IMR-90 (cell line): ENCODE results near the gene ATF4. TPM values are rescaled to one million over a fixed set of nuclear protein-coding genes. Genes with fewer than 3 reads are reported as not detected.

Source experiments
- ATAC-seq: fragments of 200-7000 bp; cut with Tn5 transposase; 2 replicates; pipeline ENCODE4 v1.9.1; 2020; ENCODE audit warnings: low read depth, mild to moderate bottlenecking, moderate library complexity
- BruUV-seq: library from RNA; stranded (reverse); fragments of 400-500 nt; replicated peaks from 2 replicates; lab custom pipeline; 2021; lab: Mats Ljungman, UMichigan
- CTCF ChIA-PET: fragments of 300-600 bp; formaldehyde crosslinking; extraction: SDS; loops from one replicate; lab custom pipeline; 2021; ENCODE audit warnings: antibody characterized with exemption; lab: Yijun Ruan, JAX
- POLR2A ChIA-PET: fragments of 300-600 bp; sonication (Branson Sonifier 250); formaldehyde crosslinking; loops from one replicate; lab custom pipeline; 2022; ENCODE audit warnings: antibody characterized with exemption; ENCODE audit not compliant: unreplicated experiment; lab: Charles Lee
- DNase-seq: peaks from one replicate; pipeline ENCODE4 v3.0.0; 2013
- H2AFZ ChIP-seq: replicated peaks from 2 replicates; pipeline ENCODE3; 2013; ENCODE audit warnings: low read length, mild to moderate bottlenecking; ENCODE audit not compliant: poor library complexity
- H2AK5ac ChIP-seq: 2 replicates; pipeline ENCODE4 v1.6.1; 2013; ENCODE audit warnings: low read depth, low read length, inconsistent platforms
- H2AK9ac ChIP-seq: replicated peaks from 2 replicates; pipeline ENCODE3; 2013; ENCODE audit warnings: mild to moderate bottlenecking, low read depth, low read length, moderate library complexity; ENCODE audit not compliant: poor library complexity
- H2BK120ac ChIP-seq: 2 replicates; pipeline ENCODE4 v1.6.1; 2013; ENCODE audit warnings: low read depth, low read length, inconsistent platforms
- H2BK15ac ChIP-seq: 3 replicates; pipeline ENCODE4 v1.6.1; 2013; ENCODE audit warnings: low read depth, low read length, inconsistent platforms
- H2BK20ac ChIP-seq: 2 replicates; pipeline ENCODE4 v1.6.1; 2013; ENCODE audit warnings: low read depth, mild to moderate bottlenecking, inconsistent platforms, low read length, moderate library complexity
- H2BK5ac ChIP-seq: 2 replicates; pipeline ENCODE4 v1.6.1; 2013; ENCODE audit warnings: mild to moderate bottlenecking, low read depth, low read length, inconsistent platforms; ENCODE audit not compliant: poor library complexity, severe bottlenecking
- H3K14ac ChIP-seq: replicated peaks from 2 replicates; pipeline ENCODE4 v1.6.1; 2013; ENCODE audit warnings: low read depth, low read length, inconsistent platforms
- H3K18ac ChIP-seq: 2 replicates; pipeline ENCODE4 v1.6.1; 2013; ENCODE audit warnings: low read depth, low read length, control low read depth
- H3K23ac ChIP-seq: 2 replicates; pipeline ENCODE4 v1.6.1; 2013; ENCODE audit warnings: low read depth, low read length, inconsistent platforms
- H3K27ac ChIP-seq: 2 replicates; pipeline ENCODE4 v1.5.1; 2013; ENCODE audit warnings: mild to moderate bottlenecking, control low read depth, low read length; ENCODE audit not compliant: insufficient read depth
- H3K27me3 ChIP-seq: 2 replicates; pipeline ENCODE4 v1.6.1; 2013; ENCODE audit warnings: low read length; ENCODE audit not compliant: control insufficient read depth, insufficient read depth
- H3K36me3 ChIP-seq: 2 replicates; pipeline ENCODE4 v1.6.1; 2013; ENCODE audit warnings: low read length, mixed read lengths; ENCODE audit not compliant: control insufficient read depth, insufficient read depth
- H3K4ac ChIP-seq: 2 replicates; pipeline ENCODE4 v1.6.1; 2013; ENCODE audit warnings: low read depth, low read length, inconsistent platforms
- H3K4me1 ChIP-seq: 2 replicates; pipeline ENCODE4 v1.6.1; 2013; ENCODE audit warnings: low read length, mixed read lengths; ENCODE audit not compliant: control insufficient read depth, insufficient read depth
- H3K4me2 ChIP-seq: 2 replicates; pipeline ENCODE4 v1.6.1; 2013; ENCODE audit warnings: low read depth, mild to moderate bottlenecking, control low read depth, low read length, moderate library complexity
- H3K4me3 ChIP-seq: 2 replicates; pipeline ENCODE4 v1.5.1; 2013; ENCODE audit warnings: low read depth, mild to moderate bottlenecking, control low read depth, low read length, moderate library complexity; ENCODE audit not compliant: insufficient read depth
- H3K56ac ChIP-seq: 2 replicates; pipeline ENCODE4 v1.6.1; 2013; ENCODE audit warnings: low read length, inconsistent platforms; ENCODE audit not compliant: insufficient read depth; ENCODE audit errors: extremely low read depth
- H3K79me1 ChIP-seq, 2 experiments: 2 replicates each; pipeline ENCODE4 v1.6.1; 2013; ENCODE audit warnings: low read length in 2 of 2, inconsistent platforms in 1 of 2, low read depth in 1 of 2
- H3K9ac ChIP-seq: 2 replicates; pipeline ENCODE4 v1.6.1; 2013; ENCODE audit warnings: low read depth, low read length, control low read depth
- H3K9me1 ChIP-seq: 2 replicates; pipeline ENCODE4 v1.6.1; 2013; ENCODE audit warnings: low read length, inconsistent platforms; ENCODE audit not compliant: insufficient read depth
- H3K9me3 ChIP-seq: 2 replicates; pipeline ENCODE4 v1.6.1; 2013; ENCODE audit warnings: low read length; ENCODE audit not compliant: control insufficient read depth, insufficient read depth
- H4K20me1 ChIP-seq: 2 replicates; pipeline ENCODE4 v1.6.1; 2013; ENCODE audit warnings: low read length, inconsistent platforms; ENCODE audit not compliant: insufficient read depth
- H4K5ac ChIP-seq: 2 replicates; pipeline ENCODE4 v1.6.1; 2013; ENCODE audit warnings: mild to moderate bottlenecking, low read depth, low read length, control low read depth
- H4K8ac ChIP-seq, 2 experiments: 2 replicates each; pipeline ENCODE4 v1.6.1; 2013; ENCODE audit warnings: low read depth in 2 of 2, low read length in 2 of 2, control low read depth in 1 of 2, inconsistent platforms in 1 of 2
- H4K91ac ChIP-seq: 2 replicates; pipeline ENCODE4 v1.6.1; 2013; ENCODE audit warnings: low read depth, low read length, inconsistent platforms; ENCODE audit not compliant: insufficient read depth
- CHD1 ChIP-seq: IDR thresholded peaks from 2 replicates; pipeline ENCODE4 v1.6.1; 2012; ENCODE audit warnings: low read depth, low read length, improper control_type of control experiment
- FOS ChIP-seq: fragments of 150-350 bp; IDR thresholded peaks from 2 replicates; pipeline ENCODE4 v1.6.1; 2016; ENCODE audit warnings: low read depth, low read length
- MAFK ChIP-seq: IDR thresholded peaks from 2 replicates; pipeline ENCODE4 v1.6.1; 2012; ENCODE audit warnings: low read depth, low read length, improper control_type of control experiment
- NFE2L2 ChIP-seq: fragments of 150-350 bp; IDR thresholded peaks from 2 replicates; pipeline ENCODE4 v1.6.1; 2016; ENCODE audit warnings: low read depth, mild to moderate bottlenecking, low read length
- RFX5 ChIP-seq: IDR thresholded peaks from 2 replicates; pipeline ENCODE4 v1.8.0; 2012; ENCODE audit warnings: low read depth, mild to moderate bottlenecking, low read length, moderate library complexity
- WGBS, 2 experiments: methylation state at CpG; one replicate each; pipeline versions ENCODE4 v1.1.5 to v1.1.7; 2013; ENCODE audit warnings: missing lambda C conversion rate in 2 of 2; ENCODE audit not compliant: insufficient read length in 1 of 2; ENCODE audit errors: extremely low coverage in 2 of 2; 5-methylcytosine and 5-hydroxymethylcytosine counted together
- dilution Hi-C: fragments of 300-500 bp; cut with HindIII; formaldehyde crosslinking; loops from one replicate; pipeline ENCODE4 v1.14.3; 2018; ENCODE audit warnings: low sequenced_read_pairs; ENCODE audit not compliant: unreplicated experiment
- in situ Hi-C: fragments of 300-500 bp; cut with MboI; formaldehyde crosslinking; loops from 3 replicates; pipeline ENCODE4 v1.14.3; 2019; ENCODE audit warnings: low sequenced_read_pairs, inconsistent platforms, mixed read lengths
- intact Hi-C: fragments of 100-400 bp; cut with micrococcal nuclease; formaldehyde crosslinking; loops from 2 replicates; pipeline ENCODE4 v1.10.0; 2022
- polyA plus RNA-seq, 3 experiments: library from polyadenylated mRNA; depleted of rRNA; stranded (reverse); fragments of >200 nt; gene quantifications; 2 replicates each; pipeline ENCODE4 v1.2.3, GENCODE V29; 2012; ENCODE audit warnings: low replicate concordance in 1 of 3
- total RNA-seq: library from RNA; depleted of rRNA; stranded (reverse); fragments of >200 nt; gene quantifications from 2 replicates; pipeline ENCODE4 v1.2.3, GENCODE V29; 2012
- TF ChIP-seq, protein P1 (sequence below): fragments of 150-350 bp; IDR thresholded peaks from 2 replicates; pipeline ENCODE4 v1.6.1; 2017; ENCODE audit warnings: mild to moderate bottlenecking, antibody characterized with exemption, low read length, low read depth
- TF ChIP-seq, protein P2 (sequence below): fragments of 150-350 bp; IDR thresholded peaks from 2 replicates; pipeline ENCODE4 v1.6.1; 2016; ENCODE audit warnings: low read depth, mild to moderate bottlenecking, low read length, moderate library complexity, borderline replicate concordance

The ATF4 gene
- total and polyA plus RNA-seq, 2 of the 4 experiments (the other 2 are of a cell fraction) = 148 to 662 TPM

DNA sequence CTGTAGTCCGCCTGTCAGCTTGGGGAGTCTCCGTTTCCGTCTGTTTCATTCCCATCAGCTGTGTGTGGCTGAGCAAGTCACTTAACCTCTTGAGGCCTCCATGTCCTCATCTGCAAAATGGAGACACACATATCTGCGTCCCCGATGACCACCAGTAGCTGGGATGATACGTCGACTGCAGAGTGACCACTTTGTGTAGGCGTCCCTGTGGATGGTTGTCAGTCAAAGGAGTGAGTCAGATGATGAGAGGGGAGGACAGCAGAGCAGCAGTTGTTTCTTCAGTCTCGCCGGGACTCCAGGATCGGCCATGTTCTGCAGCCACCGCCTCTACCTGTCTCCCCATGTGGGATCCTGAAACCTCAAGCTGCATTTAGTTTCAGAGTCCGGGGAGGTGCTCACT is 43.7 kb upstream of the ATF4 start:
- WGBS, 2 experiments = 81% methylated on average over 10 of the region's 13 CpGs; no CpG with 5 or more reads in 1 of the 2 experiments
- no peak overlapping the region for H3K4me3 ChIP-seq
- H3K79me1 ChIP-seq = no peaks in the 10 kb centered on the region
- ChIA-PET CTCF (no interaction called here), POLR2A (interaction anchor here (0.6 kb wide), 1 partner anchor 39 kb away, joined by 3 read pairs; no protein-coding TSS in a partner anchor)
- no peak overlapping the region for H2AFZ ChIP-seq
- H4K91ac ChIP-seq = no peak overlapping the region
- peaks cover 23% of the 10 kb centered on the region for H3K9me1 ChIP-seq
- no peak overlapping the region for H3K23ac ChIP-seq
- no peaks in the 10 kb centered on the region for H4K20me1 ChIP-seq
- H2BK20ac ChIP-seq = no peak overlapping the region
- H3K14ac ChIP-seq = no peak overlapping the region
- H4K5ac ChIP-seq = no peak overlapping the region
- DNase-seq (no peak), ATAC-seq (no peak)
- H2BK5ac ChIP-seq = no peak overlapping the region
- peaks cover 29% of the 10 kb centered on the region for H3K4me1 ChIP-seq
- no peak overlapping the region for H2BK15ac ChIP-seq
- H3K18ac ChIP-seq = no peak overlapping the region
- H4K8ac ChIP-seq = no peak overlapping the region
- no peak overlapping the region for H3K56ac ChIP-seq
- H2BK120ac ChIP-seq = no peak overlapping the region
- H3K27ac ChIP-seq = no peak overlapping the region
- H2AK5ac ChIP-seq = no peak overlapping the region
- peaks cover 8% of the 10 kb centered on the region; the same call in 1 of the 2 replicates for H3K27me3 ChIP-seq
- intact Hi-C loops = no loop called here
- no peak overlapping the region for H2AK9ac ChIP-seq
- H3K9me3 ChIP-seq = no peaks in the 10 kb centered on the region
- no peak overlapping the region for H3K4ac ChIP-seq
- BruUV-seq = no TSS peak
- H3K36me3 ChIP-seq = no peaks in the 10 kb centered on the region
- dilution Hi-C loops = no loop called here
- in situ Hi-C loops = no loop called here
- no peak overlapping the region for H3K4me2 ChIP-seq
- no peak overlapping the region for H3K9ac ChIP-seq
- TF ChIP-seq NFE2L2 (no peak), RFX5 (no peak), FOS (no peak), CHD1 (no peak), MAFK (no peak)
- TF ChIP-seq, protein P1, sequence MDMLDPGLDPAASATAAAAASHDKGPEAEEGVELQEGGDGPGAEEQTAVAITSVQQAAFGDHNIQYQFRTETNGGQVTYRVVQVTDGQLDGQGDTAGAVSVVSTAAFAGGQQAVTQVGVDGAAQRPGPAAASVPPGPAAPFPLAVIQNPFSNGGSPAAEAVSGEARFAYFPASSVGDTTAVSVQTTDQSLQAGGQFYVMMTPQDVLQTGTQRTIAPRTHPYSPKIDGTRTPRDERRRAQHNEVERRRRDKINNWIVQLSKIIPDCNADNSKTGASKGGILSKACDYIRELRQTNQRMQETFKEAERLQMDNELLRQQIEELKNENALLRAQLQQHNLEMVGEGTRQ = no peak
- TF ChIP-seq, protein P2, sequence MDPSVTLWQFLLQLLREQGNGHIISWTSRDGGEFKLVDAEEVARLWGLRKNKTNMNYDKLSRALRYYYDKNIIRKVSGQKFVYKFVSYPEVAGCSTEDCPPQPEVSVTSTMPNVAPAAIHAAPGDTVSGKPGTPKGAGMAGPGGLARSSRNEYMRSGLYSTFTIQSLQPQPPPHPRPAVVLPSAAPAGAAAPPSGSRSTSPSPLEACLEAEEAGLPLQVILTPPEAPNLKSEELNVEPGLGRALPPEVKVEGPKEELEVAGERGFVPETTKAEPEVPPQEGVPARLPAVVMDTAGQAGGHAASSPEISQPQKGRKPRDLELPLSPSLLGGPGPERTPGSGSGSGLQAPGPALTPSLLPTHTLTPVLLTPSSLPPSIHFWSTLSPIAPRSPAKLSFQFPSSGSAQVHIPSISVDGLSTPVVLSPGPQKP = no peak
